ENCODE results near the gene ORM2.
"Not testable (repeated sequence)": the region's sequence is repeated elsewhere in the genome, so short reads cannot be mapped to it uniquely, and the experiment has no call there.

ORM2 gene

DNA sequence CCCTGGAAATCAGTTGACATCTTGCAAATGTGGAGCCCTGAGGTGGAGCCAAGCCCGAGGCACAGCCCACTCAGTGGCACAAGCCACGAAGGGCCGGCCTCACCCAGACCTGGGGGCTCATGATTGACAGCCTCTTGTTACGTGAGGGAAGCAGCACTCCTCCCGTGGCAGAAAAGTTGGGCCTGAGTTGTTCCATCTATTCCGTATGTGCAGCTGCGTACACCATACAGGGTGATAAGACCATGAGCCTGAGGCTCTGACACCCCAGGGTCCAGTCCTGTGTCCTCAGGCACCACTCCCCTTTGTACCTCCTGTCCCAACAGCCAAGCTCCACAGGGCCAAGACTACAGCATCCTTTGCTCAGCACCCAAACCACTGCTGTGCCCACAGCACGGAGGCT, 1.9 kb upstream of the ORM2 start:
- TF ChIP-seq, protein P1, sequence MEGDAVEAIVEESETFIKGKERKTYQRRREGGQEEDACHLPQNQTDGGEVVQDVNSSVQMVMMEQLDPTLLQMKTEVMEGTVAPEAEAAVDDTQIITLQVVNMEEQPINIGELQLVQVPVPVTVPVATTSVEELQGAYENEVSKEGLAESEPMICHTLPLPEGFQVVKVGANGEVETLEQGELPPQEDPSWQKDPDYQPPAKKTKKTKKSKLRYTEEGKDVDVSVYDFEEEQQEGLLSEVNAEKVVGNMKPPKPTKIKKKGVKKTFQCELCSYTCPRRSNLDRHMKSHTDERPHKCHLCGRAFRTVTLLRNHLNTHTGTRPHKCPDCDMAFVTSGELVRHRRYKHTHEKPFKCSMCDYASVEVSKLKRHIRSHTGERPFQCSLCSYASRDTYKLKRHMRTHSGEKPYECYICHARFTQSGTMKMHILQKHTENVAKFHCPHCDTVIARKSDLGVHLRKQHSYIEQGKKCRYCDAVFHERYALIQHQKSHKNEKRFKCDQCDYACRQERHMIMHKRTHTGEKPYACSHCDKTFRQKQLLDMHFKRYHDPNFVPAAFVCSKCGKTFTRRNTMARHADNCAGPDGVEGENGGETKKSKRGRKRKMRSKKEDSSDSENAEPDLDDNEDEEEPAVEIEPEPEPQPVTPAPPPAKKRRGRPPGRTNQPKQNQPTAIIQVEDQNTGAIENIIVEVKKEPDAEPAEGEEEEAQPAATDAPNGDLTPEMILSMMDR (IDR thresholded peaks at IDR 0.05; ENCODE audit: low read depth, low read length), result no peak
- Histone ChIP-seq H3K27ac (no peak overlapping the region), H3K4me3 (ENCODE audit: low read depth, low read length) (no peak overlapping the region), H3K27me3 (ENCODE audit: insufficient read depth, low read depth, severe bottlenecking) (no peaks in the 10 kb centered on the region), H3K36me3 (no peaks in the 10 kb centered on the region), H3K9me3 (ENCODE audit: severe bottlenecking) (no peaks in the 10 kb centered on the region)
- no peak for DNase-seq

DNA sequence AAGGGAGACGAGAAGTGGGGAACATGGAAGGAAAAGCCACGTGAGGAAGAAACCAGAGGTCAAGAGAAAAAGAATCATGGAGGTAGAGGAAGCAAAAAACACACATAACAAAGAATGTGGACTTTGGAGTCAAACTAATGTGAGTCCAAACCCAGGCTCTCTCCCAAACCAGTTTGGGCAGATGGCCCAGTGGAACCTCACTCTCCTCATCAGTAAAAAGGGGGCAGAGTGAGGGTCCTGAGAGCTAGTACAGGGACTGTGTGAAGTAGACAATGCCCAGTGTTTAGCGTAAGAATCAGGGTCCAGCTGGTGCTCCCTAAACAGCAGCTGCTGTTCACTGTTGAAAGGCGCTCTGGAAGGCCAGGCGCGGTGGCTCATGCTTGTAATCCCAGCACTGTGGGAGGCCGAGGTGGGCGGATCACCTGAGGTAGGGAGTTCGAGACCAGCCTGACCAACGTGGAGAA, 1.3 kb upstream of the ORM2 start:
- not testable (repeated sequence) for H3K27ac ChIP-seq; H3K27me3 ChIP-seq (ENCODE audit: insufficient read depth, low read depth, severe bottlenecking); DNase-seq; H3K36me3 ChIP-seq; H3K4me3 ChIP-seq (ENCODE audit: low read depth, low read length); H3K9me3 ChIP-seq (ENCODE audit: severe bottlenecking)

DNA sequence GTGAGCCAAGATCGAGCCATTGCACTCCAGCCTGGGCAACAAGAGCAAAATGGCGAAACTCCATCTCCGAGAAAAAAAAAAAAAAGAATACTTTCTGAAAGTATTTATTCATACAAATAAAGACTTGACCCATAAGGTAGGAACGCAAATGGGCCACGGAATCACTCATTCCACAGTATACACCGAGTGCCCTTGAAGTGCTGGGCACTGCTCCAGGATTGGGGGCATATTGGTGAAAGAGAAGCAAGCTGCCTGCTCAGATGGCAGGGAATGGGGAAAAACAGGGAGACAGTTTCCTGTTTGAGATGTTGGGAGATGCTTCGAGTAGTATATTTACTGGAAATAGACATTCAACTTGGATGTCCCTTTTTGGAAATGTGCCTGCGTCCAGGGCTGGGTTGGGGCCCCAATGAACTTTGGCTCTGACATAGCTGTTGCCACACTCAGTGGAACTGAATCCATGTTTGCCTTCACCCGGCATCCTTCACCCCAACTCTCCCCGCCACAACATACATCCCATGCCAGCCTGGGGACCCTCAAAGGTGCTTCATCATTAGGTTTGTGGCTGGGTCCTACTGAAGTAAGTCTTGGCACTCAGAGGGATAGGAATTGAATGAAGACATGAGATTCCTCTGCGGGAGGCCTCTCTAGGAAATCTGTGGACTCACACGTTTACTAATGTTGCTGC, 588 bp upstream of the ORM2 start:
- not testable (repeated sequence) for H3K9me3 ChIP-seq (ENCODE audit: severe bottlenecking); H3K27ac ChIP-seq; H3K27me3 ChIP-seq (ENCODE audit: insufficient read depth, low read depth, severe bottlenecking); H3K4me3 ChIP-seq (ENCODE audit: low read depth, low read length); DNase-seq; H3K36me3 ChIP-seq

DNA sequence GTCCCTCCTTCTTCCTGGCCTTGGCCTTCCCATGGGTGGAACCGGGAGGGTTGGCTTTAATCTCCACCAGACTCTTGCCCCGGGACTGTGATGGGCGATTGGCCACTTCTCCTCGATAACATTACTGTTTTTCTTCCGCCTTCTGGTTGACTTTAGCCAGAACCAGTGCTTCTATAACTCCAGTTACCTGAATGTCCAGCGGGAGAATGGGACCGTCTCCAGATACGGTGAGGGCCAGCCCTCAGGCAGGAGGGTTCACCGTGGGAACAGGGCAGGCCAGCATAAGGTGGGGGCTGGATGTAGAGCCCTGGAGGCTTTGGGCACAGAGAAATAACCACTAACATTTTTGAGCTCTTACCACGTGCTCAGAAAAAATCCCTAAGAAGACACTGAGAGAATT, 967 bp downstream of the ORM2 start:
- H3K9me3 ChIP-seq (ENCODE audit: severe bottlenecking), result no peaks in the 10 kb centered on the region

DNA sequence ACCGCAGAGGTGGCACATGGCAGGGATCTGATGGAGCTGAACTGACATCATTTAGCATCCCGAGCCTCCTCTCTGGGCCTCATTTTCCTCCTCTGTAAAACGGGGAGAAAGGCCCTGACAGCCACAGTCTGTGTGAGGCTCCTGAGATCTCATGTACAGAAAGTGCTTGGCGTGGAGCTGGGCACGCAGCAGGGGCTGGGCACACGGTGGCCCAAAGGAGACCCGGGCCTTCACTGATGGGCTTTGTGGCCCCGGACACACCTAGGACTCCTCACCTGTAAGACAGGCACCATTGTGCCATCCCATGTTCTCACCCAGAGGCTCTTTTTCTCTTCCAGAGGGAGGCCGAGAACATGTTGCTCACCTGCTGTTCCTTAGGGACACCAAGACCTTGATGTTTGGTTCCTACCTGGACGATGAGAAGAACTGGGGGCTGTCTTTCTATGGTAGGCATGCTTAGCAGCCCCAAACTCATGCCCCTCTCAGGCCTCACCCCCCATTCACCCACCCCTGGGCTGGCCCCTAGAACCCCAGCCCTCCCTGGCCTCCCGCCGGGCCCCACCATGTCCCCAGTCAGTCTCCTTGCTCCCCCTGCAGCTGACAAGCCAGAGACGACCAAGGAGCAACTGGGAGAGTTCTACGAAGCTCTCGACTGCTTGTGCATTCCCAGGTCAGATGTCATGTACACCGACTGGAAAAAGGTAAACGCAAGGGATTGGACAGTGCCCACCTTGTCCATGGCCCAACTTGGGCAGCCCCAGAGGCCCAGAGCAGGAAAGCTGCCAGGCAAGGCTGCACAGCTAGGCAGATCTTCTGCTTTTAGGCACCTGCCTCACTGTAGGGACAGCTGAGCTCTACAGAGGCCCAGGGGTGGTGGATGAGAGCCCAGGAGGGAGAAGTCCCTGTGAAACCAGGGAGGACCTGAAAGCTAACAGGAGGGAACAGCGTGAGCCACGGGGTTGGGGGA, 1.8 kb downstream of the ORM2 start:
- H3K36me3 ChIP-seq, result peaks cover 14% of the 10 kb centered on the region
- not testable (repeated sequence) for H3K27me3 ChIP-seq (ENCODE audit: insufficient read depth, low read depth, severe bottlenecking); DNase-seq; H3K27ac ChIP-seq; H3K9me3 ChIP-seq (ENCODE audit: severe bottlenecking); H3K4me3 ChIP-seq (ENCODE audit: low read depth, low read length)

More for the DNA sequence above, 967 bp downstream of the ORM2 start:
- DNase-seq, result no peak
- TF ChIP-seq, protein P1 (IDR thresholded peaks at IDR 0.05; ENCODE audit: low read depth, low read length), result no peak
- H3K27ac ChIP-seq, result no peak overlapping the region
- peaks cover 7% of the 10 kb centered on the region for H3K36me3 ChIP-seq
- H3K4me3 ChIP-seq (ENCODE audit: low read depth, low read length), result no peak overlapping the region
- no peaks in the 10 kb centered on the region for H3K27me3 ChIP-seq (ENCODE audit: insufficient read depth, low read depth, severe bottlenecking)

GRCh38 chr9:114332474-114333040, 2.9 kb downstream of the ORM2 start:
- H3K4me3 ChIP-seq (ENCODE audit: low read depth, low read length); H3K9me3 ChIP-seq (ENCODE audit: severe bottlenecking); H3K27ac ChIP-seq; DNase-seq; H3K27me3 ChIP-seq (ENCODE audit: insufficient read depth, low read depth, severe bottlenecking): not testable (repeated sequence)
- peaks cover 23% of the 10 kb centered on the region for H3K36me3 ChIP-seq

GRCh38 chr9:114333718-114334117, 4.0 kb downstream of the ORM2 start:
- H3K4me3 ChIP-seq (ENCODE audit: low read depth, low read length); H3K9me3 ChIP-seq (ENCODE audit: severe bottlenecking); H3K27me3 ChIP-seq (ENCODE audit: insufficient read depth, low read depth, severe bottlenecking); DNase-seq; H3K27ac ChIP-seq: not testable (repeated sequence)
- H3K36me3 ChIP-seq, result peaks cover 35% of the 10 kb centered on the region

DNA sequence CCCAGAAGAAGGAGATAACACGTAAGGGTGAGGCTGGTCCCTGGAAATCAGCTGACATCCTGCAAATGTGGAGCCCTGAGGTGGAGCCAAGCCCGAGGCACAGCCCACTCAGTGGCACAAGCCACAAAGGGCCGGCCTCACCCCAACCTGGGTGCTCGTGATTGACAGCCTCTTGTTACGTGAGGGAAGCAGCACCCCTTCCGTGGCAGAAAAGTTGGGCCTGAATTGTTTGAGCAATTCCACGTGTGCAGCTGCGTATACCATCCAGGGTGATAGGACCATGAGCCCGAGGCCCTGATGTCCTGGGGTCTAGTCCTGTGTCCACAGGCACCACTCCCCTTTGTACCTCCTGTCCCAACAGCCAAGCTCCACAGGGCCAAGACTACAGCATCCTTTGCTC, 4.8 kb downstream of the ORM2 start:
- no peaks in the 10 kb centered on the region for H3K27me3 ChIP-seq (ENCODE audit: insufficient read depth, low read depth, severe bottlenecking)
- H3K27ac ChIP-seq, result no peak overlapping the region
- no peak overlapping the region for H3K4me3 ChIP-seq (ENCODE audit: low read depth, low read length)
- H3K36me3 ChIP-seq, result peaks cover 43% of the 10 kb centered on the region
- no peaks in the 10 kb centered on the region for H3K9me3 ChIP-seq (ENCODE audit: severe bottlenecking)
- no peak for DNase-seq
- TF ChIP-seq, protein P1 (IDR thresholded peaks at IDR 0.05; ENCODE audit: low read depth, low read length), result no peak
